Fibroblast of the aortic adventitia (primary cell): Measurements from ENCODE around the gene SAMSN1. TPM values are rescaled to one million over a fixed set of nuclear protein-coding genes. Genes with fewer than 3 reads are reported as not detected.
"Not testable (repeated sequence)": the region's sequence is repeated elsewhere in the genome, so short reads cannot be mapped to it uniquely, and the experiment has no call there.

Source experiments
- DNase-seq: peaks from one replicate; pipeline ENCODE4 v3.0.0-alpha.2; 2010; ENCODE audit warnings: low read depth
- H3K4me3 ChIP-seq: 2 replicates; pipeline ENCODE4 v1.5.1; 2011; ENCODE audit warnings: low read depth, mild to moderate bottlenecking, control low read depth, low read length, moderate library complexity
- CTCF ChIP-seq: IDR thresholded peaks from 2 replicates; pipeline ENCODE4 v1.5.1; 2011; ENCODE audit warnings: mild to moderate bottlenecking, low read length, control low read depth, inconsistent platforms; ENCODE audit not compliant: insufficient read depth
- total RNA-seq: library from RNA; depleted of rRNA; stranded (reverse); fragments of >200 nt; gene quantifications from 2 replicates; pipeline ENCODE4 v1.2.3, GENCODE V29; 2012; ENCODE audit warnings: low replicate concordance

Gene SAMSN1
- total RNA-seq, 1 donor, result 0.27 TPM

GRCh38 chr21:14523234-14523633, 22.9 kb downstream of the SAMSN1 start:
- no peak overlapping the region for H3K4me3 ChIP-seq
- DNase-seq, result no peak
- TF ChIP-seq CTCF, result no peak

GRCh38 chr21:14522736-14523135, 23.4 kb downstream of the SAMSN1 start:
- no peak overlapping the region for H3K4me3 ChIP-seq
- no peak for TF ChIP-seq CTCF
- no peak for DNase-seq

- DNase-seq, result no peak
- H3K4me3 ChIP-seq, result no peak overlapping the region
- no peak for TF ChIP-seq CTCF
Measured at GRCh38 chr21:14520535-14520934, 25.6 kb downstream of the SAMSN1 start.

- no peak for TF ChIP-seq CTCF
- no peak for DNase-seq
- no peak overlapping the region for H3K4me3 ChIP-seq
Measured at GRCh38 chr21:14519000-14519399, 27.1 kb downstream of the SAMSN1 start.

GRCh38 chr21:14513804-14514203, 32.3 kb downstream of the SAMSN1 start:
- TF ChIP-seq CTCF, result no peak

GRCh38 chr21:14506859-14507457, 39.2 kb downstream of the SAMSN1 start:
- DNase-seq, H3K4me3 ChIP-seq: not testable (repeated sequence)

More at GRCh38 chr21:14513804-14514203, 32.3 kb downstream of the SAMSN1 start:
- H3K4me3 ChIP-seq, result no peak overlapping the region
- no peak for DNase-seq

GRCh38 chr21:14500873-14501272, 45.2 kb downstream of the SAMSN1 start:
- TF ChIP-seq CTCF, result no peak
- H3K4me3 ChIP-seq, result no peak overlapping the region
- DNase-seq, result no peak
